Renal cortex interstitium (tissue), 11 donors: ENCODE results near the gene PKD2L2. TPM values are rescaled to one million over a fixed set of nuclear protein-coding genes. Genes with fewer than 3 reads are reported as not detected.
"Not testable (repeated sequence)": the region's sequence is repeated elsewhere in the genome, so short reads cannot be mapped to it uniquely, and the experiment has no call there.

Experiments
- DNase-seq, 11 donors: peaks; one replicate each; pipeline ENCODE4 v3.0.0-alpha.2; 2013; ENCODE audit warnings: low read depth in 9 of 11, low spot score in 4 of 11; ENCODE audit errors: extremely low read depth in 1 of 11
- polyA plus RNA-seq, 3 donors: library from polyadenylated mRNA; unstranded; fragments of 120-200 nt; gene quantifications; one replicate each; pipeline ENCODE4 v1.2.1, GENCODE V29; 2013; ENCODE audit not compliant: insufficient read length in 3 of 3

The PKD2L2 gene
- polyA plus RNA-seq, 3 donors: 0.13 to 0.73 TPM; not detected in 1

DNA sequence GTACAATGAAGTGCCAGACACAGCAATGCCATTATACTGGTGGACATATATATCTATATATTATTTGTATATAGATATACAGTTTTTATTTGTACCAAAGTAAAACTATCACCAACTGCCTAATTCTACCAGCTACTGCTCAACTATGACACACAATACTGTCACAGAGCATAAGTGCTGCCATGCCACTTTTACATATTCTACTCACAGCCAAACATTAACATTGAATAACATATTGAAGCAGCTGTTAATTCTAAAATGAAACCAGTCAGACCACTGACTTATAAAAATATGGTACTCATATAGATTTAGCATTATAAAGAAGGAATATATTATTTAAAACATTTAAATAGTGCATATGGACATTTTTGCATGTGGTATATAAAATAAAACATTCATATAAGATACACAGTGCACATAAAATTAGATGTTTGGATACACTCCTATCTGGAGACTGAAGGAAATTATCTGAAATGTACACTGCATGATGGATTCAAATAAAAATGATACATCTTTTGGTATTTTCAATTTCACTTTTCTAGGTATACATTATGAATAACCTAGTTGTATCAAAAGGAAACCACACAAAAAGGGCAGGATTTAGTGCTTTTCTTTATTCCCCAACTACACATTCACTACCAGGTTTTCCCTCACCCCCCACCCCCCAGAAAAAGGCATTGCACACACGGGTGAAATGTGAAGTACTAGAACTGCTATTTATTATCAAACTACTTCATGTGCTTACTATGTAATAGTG is 48.9 kb downstream of the PKD2L2 start:
- DNase-seq: no peak

DNA sequence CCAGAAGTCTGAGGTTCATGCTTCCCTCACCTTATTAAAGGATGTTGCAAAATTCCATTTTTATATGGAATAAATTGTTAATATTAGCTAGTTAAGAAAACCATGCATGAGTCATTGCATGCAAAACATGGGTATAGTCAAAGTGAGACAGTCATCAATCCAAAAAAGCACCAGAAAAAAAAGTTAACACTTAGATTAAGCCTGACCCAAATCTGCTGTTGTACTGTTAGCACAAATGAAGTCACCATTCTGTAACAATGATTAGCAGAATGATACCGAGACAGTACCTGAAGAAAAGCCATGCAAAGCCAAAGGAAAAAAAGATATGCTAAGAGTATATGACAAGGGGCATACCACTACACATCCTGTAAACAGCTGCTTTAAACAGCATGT is 49.5 kb downstream of the PKD2L2 start:
- no peak for DNase-seq

DNA sequence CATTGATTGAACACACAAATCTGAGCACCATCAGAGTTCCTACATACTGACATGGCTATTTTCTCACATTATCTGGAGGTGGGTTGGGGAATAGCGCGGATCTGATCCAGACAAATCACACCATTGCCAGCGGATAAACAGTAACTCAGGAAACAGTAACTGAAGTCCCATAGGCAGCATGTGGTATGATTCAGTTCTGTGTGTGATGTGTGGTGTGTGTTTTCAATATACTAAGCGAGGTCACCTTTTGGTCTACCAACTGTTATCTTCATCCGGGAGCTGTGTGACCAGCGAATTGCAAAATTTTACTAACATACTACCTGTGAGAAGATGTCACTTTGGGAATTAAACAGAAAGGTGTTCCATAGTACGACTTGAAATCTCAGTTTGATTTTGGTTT is 50.1 kb downstream of the PKD2L2 start:
- no peak for DNase-seq

DNA sequence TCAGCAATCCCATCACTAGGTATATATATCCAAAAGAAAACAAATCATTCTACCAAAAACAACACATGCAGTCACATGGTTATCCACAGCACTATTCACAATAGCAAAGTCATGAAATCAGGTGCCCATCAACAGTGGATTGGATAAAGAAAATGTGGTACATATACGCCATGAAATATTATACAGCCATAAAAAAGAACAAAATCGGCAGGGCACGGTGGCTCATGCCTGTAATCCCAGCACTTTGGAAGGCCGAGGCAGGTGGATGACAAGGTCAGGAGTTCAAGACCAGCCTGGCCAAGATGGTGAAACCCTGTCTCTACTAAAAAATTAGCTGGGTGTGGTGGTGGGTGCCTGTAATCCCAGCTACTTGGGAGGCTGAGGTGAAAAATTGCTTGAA is 55.0 kb downstream of the PKD2L2 start:
- DNase-seq: not testable (repeated sequence)

DNA sequence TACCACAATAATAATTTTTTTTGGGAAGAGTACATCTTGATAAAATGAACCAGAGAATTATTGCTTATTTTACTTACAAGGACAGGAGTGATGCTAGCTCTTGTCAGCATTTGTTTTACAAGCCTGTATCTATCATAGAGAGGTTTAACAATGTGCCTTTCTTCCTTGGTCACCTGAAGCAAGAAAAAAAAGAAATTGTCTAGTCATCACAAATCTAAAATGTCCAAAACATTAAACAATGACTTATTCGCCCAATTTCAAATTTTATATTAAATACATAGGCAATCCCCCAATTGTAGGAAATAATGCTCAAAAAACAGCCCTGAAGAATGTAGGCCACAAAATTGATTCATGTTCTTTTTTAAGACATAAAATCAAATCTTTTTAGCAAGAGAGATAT is 56.6 kb downstream of the PKD2L2 start:
- no peak for DNase-seq

DNA sequence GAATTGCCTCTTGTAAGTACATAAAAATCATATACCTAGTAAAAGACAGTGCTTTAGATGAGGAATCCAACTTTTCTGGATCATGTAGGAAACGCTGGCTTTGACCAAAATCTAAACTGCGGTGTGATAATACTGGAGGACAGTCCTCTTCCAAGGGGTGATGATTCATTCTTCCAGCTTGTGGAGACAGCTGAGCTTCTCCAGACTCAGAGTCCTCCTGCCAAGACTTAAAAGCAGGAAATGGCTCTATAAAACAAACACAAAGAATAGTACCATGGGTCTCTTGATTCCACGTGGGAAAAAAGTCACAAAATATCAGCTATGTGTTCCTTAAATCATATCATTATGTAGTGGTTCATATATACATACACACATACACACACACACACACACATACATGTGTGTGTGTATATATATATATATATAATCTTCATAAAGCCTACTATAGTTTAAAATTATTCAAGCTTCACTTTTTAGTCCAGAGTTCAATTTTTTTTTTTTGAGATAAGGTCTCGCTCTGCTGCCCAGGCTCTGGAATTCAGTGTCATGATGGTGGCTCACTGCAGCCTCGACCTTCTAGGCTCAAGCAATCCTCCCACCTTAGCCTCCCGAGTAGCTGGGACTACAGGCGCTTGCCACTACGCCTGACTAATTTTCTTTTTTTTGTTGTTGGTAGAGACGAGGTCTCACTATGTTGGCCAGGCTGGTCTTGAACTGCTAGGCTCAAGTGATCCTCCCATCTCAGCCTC is 65.0 kb downstream of the PKD2L2 start:
- no peak for DNase-seq

DNA sequence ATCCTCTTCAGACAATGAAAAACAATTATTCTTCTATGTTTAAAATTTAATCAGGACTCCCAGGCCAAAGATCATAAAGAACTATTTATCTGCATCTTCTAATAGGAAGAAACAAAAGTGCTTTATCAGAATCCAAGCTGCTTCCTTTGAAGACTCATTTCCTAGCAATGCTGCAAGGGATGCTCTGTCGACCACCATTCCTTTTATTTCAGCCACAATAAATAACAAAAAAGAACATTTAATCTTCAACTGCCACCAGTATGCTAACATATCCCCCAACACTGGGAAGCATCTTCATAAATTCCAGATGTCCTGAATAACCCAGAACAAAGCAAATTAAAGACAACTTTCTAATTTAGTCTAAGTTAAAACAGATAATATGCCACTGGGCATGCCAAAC is 68.7 kb downstream of the PKD2L2 start:
- no peak for DNase-seq

DNA sequence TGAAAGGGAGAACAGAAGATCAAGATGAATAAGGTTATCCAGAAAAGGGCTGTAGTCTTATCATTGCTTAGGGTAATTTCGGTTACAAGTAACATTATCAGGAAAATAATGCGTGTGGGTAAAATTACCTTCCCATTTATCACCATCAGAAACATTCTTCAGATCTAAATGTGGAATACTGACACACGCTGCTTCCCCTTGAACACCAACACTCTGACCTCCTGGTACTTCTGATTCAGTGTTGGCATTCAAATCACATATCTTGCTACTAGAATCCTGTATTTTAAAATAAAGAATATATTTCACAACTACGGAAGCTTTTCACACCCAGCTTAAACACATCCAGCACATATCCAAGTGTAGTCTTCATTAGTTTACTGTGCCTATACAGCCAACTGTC is 70.2 kb downstream of the PKD2L2 start:
- DNase-seq: no peak

DNA sequence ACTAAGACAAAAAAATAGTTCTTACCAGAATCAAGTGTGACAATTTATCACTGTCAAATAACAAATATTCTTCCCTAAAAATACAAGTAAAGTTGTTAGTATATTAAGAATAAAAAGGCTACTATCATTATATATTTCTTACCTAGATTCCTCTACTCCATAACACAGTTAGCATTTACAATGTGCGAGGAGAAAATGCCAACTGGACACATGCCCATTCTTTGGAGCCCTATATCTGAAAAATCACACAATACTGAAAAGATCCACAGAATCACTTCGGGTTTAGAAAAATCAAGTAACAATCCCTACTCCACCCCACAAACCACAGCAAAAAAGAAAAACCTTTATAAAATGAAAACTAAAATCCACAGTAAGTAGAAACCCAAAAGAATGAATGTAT is 70.9 kb downstream of the PKD2L2 start:
- no peak for DNase-seq

DNA sequence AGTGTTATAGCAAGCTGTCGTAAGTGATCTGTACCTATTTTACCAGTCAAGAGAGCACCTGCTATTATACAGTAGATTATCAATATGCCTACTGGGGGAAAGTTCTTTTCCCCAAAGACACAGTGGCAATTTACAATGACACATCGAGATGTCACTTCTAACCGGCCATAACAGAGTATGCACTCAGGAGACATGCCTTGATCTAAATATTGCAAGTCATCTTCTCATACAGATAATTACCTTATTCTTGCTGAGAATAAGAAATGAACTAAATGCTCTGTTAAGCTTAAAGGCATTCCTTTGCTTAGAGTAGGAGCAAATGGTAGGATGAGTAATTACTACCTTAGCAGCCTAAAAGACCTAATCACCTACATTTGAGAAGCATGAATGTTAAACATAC is 71.6 kb downstream of the PKD2L2 start:
- DNase-seq: no peak

DNA sequence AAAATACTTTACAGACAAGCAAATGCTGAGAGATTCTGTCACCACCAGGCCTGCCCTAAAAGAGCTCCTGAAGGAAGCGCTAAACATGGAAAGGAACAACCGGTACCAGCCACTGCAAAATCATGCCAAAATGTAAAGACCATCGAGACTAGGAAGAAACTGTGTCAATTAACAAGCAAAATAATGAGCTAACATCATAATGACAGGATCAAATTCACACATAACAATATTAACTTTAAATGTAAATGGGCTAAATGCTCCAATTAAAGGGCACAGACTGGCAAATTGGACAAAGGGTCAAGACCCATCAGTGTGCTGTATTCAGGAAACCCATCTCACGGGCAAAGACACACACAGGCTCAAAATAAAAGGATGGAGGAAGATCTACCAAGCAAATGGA is 81.1 kb downstream of the PKD2L2 start:
- DNase-seq: not testable (repeated sequence)

DNA sequence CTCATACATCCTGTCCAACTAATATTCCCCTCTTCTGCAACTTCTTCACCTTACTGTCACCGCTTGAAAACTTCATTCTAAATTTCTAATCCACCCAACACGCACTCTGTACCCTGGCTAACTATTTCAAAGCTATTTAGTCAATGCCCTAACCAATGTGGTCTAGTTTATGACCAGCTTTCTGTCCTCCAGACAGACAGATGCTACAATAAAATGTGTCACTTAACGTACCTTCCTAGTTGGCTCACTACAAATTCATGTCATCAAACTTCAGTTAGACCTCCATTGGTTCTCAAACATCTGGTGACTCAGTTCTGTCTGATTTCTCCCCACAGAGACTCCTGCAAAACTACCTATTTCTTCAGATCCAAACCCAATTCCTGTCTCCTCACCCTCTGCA is 86.0 kb downstream of the PKD2L2 start:
- DNase-seq: no peak

DNA sequence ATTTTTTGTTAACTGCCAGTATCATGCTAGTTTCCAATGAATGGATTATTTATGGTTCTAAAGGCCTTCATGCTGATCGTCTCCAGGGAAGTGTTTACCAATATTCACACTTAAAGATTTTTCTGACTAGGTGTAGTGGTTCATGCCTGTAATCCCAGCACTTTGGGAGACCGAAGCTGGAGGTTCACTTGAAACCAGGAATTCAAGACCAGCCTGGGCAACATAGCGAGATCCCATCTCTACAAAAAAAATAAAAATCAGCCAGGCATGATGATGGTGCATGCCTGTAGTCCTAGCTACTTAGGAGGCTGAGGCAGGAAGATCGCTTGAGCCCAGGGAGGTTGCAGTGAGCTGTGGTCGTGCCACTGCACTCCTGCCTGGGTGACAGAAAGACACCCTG is 100.2 kb downstream of the PKD2L2 start:
- DNase-seq: no peak

Other genes starting within 250 kb of the PKD2L2 start
- gene KLHL3, start 153.4 kb upstream of the PKD2L2 start, polyA plus RNA-seq: 10 to 100 TPM; 13.7 to 27.5 (median 17.6) TPM
- gene HNRNPA0, start 135.1 kb upstream of the PKD2L2 start, polyA plus RNA-seq: 10 to 100 TPM; 70.3 to 83.7 (median 71.0) TPM
- gene MYOT, start 21.6 kb upstream of the PKD2L2 start, polyA plus RNA-seq: 1 to 10 TPM; 1.5 to 1.9 (median 1.7) TPM
- 10 to 100 TPM; 48.3 to 55.1 (median 54.0) TPM for gene FAM13B, start 143.6 kb downstream of the PKD2L2 start, polyA plus RNA-seq
- under 1 TPM in 2 of 3 donors, not detected in 1; 0.19 to 0.26 TPM for gene WNT8A, start 194.6 kb downstream of the PKD2L2 start, polyA plus RNA-seq
- gene NME5, start 250.0 kb downstream of the PKD2L2 start, polyA plus RNA-seq: 10 to 100 TPM; 17.6 to 26.4 (median 26.3) TPM